GM21526 (cell line): ENCODE results near the gene DMRTC2.

ENCODE experiments used
- ATAC-seq: cut with Tn5 transposase; IDR thresholded peaks from one replicate; pipeline ENCODE4 v1.9.1; 2021; ENCODE audit warnings: moderate library complexity; ENCODE audit not compliant: unreplicated experiment, low FRiP score

DMRTC2 gene

DNA sequence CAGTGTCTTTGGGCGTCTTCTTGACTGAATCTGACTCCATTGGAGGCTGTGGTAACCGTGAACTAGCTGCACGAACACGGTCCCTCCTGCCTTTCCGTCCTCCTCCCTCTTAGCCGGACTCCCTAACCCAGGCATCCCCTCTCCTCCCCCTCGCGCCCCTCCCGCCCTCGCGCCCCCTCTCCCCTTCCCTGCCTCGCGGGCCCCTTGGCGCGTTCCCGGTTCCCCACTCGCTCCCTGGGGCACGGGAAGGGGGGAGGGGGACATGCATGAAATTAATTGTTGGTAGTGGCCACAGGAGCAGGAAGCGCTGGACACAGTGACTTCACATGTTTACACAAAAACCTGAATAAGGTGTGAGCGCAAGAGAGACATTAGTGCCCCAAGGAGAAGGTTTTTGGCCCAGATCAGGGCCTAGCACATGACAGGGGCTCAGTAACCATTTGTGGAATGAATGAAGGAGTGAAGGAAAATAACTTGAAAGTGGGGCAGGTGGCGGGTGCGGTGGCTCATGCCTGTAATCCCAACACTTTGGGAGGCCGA, 279 bp downstream of the DMRTC2 start:
- ATAC-seq, result no peak

DNA sequence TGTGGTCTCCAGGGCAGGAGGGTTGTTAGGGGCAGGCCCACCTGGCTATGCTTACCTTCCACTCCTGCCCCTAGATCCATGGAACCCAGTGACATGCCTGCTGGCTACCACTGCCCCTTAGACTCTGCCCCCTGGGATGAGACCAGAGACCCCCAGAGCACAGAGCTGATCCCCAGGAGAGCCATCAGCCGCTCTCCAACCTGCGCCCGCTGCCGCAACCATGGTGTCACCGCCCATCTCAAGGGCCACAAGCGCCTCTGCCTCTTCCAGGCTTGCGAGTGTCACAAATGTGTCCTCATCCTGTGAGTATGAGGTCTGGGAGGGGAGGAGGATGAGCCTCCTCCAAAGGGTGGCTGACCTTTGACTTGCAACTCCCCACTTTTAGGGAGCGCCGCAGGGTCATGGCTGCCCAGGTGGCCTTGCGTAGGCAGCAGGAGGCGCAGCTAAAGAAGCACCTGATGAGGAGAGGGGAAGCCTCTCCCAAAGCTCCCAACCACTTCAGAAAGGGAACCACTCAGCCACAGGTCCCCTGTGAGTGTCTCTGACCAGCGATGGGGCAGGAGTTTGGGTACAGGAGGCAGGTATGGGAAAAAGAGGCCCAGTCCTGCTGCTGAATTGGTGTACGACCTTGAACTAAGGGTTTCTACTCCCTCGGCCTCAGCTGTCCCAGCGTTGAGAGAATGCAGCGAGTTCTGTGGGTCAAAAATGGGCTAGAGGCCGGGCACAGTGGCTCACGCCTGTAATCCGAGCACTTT, 2.7 kb downstream of the DMRTC2 start:
- ATAC-seq, result no peak

DNA sequence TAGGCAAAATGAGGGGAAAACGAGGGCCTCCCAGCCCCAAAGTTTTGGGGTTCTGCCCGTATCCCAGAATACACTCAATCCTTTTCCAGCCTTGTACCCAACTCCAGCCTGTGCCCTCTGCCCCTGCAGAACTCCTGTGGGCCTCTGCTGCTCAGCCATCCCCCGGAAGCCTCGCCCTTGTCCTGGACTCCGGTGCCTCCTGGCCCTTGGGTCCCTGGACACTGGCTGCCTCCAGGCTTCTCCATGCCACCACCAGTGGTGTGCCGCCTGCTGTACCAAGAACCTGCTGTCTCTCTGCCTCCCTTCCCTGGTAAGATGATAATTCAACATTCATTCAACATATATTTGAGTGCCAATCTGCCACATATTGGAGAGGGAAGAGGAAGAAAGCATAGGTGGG, 3.8 kb downstream of the DMRTC2 start:
- ATAC-seq, result no peak

DNA sequence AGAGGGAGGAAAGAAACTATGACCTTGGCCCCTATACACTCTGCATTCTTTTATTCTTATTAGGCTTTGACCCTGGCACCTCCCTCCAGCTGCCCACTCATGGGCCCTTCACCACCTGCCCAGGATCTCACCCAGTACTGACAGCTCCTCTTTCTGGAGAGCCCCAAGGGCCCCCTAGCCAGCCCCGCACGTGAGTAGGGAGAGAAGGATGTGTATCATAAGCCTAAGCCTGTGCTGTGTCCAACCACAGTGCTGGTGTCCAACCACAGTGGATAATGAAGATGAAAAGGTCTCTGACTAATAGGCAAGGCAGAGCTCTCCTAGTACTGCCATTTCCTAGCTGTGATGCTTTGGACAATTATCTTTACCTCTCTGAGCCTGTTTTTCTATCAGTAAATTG, 4.2 kb downstream of the DMRTC2 start:
- ATAC-seq, result no peak

DNA sequence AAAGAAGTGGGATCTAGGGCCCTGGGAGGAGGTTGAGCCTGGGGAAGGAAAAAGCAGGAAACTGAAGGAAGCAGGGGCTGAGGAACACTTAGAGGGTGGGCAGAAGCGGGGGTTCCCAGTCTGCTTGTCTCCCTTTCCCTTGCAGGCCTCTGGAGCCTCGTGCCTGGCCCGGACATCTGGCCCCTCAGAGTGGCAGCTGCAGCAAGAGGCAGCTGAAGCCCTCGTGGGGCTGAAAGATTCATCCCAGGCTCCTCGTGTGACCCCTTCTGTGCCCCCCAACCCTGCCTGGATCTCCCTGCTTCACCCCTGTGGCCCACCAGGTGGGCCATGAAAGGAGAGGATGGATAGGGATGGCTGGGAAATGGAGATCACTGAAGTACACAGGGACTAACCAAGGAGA, 5.5 kb downstream of the DMRTC2 start:
- no peak for ATAC-seq

DNA sequence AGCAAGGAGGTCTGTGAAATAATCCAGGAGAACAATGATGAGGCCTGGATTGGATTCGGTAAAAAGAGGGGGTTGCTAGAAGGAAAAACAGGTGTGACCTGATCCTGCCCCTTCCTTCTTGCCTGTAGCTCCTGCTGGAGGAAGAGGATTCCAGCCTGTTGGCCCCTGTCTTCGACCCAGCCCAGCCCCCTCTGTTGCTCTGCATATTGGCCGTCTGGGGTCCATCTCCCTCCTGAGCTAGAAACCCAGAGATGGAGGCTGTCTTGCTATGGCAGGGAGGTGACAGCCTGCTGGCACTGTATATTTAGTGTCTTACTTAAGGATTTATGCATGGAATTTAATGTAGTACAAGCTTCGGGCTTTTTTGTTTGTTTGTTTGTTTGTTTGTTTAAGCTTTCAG, 6.6 kb downstream of the DMRTC2 start:
- no peak for ATAC-seq

DNA sequence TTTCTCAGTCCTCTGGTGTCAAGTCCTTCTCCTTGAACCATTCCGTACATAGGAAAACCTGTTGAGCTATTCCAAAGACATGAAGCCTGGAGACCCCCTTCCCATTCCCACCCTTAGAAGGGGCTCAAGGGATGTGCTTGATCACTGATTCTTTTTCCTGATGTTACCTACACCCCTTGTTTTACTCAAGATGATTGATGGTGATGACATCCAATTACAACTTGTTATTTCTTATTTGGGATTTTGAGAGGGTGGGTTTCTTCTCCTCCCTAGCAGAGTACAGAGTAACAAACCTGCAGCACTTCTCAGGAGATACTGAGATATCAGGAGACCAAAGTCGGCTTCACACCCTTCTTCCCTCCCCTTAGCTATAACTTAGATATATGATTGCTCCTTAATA, 8.5 kb downstream of the DMRTC2 start:
- ATAC-seq, result no peak

DNA sequence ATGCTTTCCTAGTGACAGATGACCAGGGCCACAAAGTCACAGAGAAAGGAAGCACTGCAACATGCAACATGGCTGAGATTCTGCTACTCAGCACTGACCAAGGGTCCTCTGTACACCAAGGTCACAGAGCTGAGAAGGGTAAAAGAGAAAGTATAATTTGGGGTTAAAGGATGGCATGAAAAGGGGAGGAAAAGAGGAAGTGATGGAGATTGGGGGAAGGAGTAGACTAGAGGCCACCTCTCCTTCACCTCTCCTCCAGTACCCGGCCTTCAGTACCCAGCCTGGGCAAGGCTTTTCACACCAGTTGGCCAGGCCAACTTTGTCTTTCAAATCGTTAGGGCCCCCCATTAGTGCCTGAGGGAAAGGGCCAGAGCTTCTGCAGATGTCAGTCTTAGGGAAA, 8.9 kb downstream of the DMRTC2 start:
- no peak for ATAC-seq

DNA sequence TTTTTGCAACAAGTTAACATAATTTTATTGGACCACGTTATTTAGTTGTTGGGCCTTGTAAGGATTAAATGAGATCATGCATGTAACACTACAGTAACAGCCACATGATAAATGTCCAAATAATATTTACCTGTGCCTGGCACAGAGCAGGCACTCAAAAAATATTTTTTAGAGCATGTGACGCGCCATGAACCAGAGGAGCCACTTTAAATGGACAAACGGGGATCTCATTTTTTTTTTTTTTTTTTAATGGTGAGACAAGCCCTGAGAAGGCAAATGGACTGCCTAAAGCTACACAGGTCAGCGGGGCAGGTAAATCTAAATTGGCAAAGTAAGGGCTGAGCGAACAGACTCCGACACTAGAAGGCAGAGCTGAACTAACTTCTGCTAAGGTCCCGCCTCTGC, 14.4 kb downstream of the DMRTC2 start:
- no peak for ATAC-seq

DNA sequence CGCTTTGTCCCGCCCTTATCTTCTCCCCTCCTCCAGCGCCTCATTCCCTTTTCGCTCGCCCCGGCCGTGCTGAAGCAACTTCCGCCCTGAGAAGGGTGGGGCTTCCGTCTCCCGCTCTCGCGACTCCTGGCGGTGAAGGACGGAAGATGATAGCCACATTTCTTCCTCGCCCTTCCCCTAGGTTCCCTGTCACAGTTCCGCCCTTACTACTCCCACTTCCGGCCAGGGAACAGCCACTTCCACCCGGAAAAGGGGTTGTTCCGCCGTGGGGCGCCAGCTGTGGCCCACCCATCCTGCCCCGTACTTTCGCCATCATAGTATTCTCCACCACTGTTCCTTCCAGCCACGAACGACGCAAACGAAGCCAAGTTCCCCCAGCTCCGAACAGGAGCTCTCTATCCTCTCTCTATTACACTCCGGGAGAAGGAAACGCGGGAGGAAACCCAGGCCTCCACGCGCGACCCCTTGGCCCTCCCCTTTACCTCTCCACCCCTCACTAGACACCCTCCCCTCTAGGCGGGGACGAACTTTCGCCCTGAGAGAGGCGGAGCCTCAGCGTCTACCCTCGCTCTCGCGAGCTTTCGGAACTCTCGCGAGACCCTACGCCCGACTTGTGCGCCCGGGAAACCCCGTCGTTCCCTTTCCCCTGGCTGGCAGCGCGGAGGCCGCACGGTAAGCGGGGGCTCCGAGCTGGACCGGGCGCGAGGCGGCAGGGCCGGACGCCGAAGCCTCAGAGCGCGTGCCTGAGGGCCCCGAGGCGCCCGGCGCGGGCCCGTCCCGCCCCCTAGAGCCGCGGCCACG, 15.0 kb downstream of the DMRTC2 start, which contains the start of gene RPS19:
Gene RPS19, plus strand, starts transcription at position 638 of the 801 bp plus-strand sequence. CDS start 520 bp downstream, outside the sequence.
- ATAC-seq, result peak; percentile 76

DNA sequence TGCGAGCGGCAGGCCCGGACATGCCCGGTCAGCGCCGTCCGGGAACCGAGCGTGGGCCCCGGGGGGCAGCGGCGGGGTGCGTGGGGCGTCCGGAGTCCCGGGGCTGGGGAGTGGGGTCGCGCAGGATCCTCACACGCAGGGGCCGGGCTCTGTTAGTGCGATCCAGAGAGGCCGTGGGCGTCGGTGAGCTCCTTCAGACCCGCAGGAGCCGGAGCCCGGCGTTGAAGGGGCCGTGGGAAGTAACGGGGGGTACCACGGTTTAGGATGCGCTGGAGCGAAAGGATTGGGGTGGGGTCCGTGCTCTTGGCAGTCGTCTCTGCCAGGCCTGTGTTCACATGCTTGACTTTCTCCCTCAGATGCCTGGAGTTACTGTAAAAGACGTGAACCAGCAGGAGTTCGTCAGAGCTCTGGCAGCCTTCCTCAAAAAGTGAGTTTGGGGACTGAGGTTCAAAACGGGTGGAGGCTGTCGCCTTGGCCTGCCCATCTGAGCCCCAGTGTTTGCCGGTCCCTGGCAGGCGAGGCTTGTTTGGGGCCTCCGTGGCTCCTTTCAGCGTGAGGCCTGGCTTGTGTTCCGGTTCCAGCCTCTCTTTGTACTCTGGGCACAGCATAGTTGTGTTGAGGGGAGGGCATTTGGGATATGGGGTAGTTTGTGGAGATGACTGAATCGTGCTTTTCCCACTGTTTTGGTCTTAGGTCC, 15.7 kb downstream of the DMRTC2 start:
- no peak for ATAC-seq

DNA sequence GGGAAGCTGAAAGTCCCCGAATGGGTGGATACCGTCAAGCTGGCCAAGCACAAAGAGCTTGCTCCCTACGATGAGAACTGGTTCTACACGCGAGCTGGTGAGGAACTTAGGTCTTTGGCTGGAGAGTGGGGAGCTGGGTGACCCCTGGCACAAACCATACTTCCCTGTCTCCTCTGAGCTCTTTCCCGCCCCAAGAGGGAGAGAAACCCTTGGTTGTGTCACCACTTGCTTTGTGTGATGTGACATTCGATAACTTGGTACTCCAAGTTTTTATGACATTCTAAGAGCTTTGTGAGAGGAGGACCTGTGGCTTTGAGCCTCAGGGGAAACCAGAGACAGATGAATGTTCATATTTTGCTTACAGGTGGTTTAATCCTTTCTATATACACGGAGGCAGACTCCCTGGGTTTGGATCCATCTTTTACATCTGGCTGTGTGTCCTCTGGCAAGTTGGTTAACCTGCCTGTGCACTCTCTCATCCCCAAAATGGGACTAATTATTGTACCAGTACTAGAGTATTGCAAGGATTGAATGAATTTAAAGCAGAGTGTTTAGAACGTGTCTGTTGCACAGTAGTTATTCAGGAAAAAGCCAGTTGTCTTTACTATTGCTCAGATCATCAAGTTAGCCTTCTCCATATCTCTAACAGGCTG, 16.4 kb downstream of the DMRTC2 start:
- ATAC-seq, result no peak

DNA sequence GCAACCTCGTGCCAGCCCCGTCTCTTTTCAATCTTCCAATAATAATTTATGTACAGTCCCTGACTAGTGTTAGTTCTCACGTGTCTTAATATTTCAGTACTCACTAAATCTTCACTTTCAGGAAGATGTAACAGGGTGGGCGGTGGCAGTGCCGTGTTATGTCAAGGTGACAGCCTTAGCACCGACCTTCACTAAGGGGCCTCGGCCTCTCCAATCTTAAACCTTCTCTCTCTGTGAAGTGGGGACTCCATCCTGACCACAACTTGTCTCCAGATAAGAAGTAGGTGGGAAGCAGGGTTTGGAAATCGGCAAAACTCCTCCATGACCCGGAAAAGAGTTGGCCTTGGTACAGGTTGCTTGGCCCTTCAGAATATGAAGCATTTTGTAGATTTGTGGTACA, 17.0 kb downstream of the DMRTC2 start:
- no peak for ATAC-seq

DNA sequence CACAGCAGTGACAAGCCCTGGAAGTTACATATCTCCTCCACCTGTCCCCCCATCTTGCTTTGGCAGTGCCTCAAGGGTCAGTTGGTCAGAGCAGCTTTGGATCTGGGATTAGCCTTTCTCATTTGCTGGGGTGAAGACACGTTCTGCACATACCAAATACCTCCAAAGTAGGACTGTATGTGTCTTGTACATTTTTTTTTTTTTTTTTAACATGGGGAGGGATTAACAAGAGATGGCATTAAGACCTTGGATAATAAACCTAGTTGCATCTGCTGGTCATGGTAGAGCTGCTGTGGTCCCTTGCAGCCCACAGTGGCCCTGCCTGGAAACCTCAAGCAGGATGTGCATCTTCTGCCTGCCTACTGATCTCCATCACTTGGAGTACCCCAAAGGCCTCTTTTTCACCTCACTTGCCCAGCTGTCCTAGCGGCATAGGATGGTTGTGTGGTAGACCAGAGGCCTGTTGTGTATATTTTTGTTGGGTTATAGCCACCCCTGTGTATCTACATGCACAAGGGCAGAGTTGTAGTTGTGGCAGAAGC, 17.7 kb downstream of the DMRTC2 start:
- ATAC-seq, result no peak

DNA sequence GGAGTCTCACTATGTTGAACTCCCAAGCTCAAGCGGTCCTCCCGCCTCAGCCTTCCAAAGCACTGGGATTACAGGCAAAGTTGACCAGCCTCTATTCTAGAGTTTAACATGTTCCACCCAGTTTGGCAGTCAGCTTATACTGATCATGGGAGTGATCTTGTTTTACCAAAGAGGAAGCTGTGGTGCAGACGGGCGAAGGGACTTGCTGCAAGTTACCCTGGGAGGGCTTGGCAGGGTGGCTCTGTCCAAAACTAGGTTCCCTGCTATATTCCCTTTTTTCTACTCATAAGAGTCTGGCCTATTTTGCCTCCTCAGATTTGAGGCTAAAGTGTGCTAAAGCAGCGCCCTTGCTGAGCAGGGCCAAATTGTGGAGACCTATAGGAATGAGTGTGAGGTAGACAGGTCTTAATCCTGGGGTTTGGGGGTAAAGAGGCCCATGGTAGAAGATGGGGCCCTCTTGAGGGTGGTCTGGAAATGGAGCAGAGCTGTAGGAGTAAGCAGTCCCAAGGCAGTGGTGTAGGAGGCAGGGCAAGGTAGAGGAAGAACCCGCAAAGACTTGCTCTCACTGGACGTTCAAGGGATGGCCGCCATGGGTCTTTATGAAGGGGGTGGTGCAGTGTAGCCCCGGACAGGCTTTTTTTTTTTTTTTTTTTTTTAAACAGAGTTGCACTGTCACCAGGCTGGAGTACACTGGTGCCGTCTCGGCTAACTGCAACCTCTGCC, 18.5 kb downstream of the DMRTC2 start:
- no peak for ATAC-seq

DNA sequence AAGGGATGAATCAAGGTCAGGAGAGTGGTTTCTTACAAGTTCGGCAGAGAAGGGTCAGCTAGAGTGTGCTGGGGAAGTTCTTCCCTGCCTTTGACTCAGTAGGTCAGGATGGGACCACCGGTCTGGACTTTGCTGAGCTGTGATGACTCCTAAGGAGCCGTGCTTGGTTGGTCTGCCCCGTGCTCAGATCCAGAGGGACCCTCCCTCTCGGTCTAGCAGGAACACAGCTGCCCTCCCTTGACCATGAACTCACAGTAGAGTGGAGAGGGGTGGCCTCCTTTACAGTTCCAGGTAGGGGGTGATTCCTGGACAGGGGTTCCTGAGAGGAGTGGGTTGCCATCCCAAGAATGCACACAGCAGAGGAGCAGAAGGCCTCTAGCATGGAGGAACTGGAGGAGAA, 19.5 kb downstream of the DMRTC2 start:
- ATAC-seq, result no peak

DNA sequence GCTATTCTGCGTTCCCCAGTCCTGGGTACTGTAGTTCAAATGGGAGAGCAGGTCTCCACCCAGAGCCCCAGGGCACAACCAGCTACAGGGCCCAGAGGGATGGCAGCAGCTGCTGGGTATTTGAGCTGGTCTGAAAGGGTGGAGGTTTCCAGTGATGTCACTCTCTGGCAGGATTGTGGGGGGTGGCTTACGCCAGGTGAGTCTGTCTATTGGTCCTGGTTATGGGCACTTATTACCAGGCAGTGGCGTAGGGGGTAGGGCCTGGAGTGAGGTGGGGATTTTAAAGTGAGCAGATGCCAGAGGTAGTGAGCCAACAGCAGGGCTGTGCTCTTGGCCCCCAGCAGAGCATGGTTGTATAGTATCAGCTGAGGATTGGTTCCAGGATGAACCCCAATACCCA, 21.4 kb downstream of the DMRTC2 start:
- ATAC-seq, result no peak

DNA sequence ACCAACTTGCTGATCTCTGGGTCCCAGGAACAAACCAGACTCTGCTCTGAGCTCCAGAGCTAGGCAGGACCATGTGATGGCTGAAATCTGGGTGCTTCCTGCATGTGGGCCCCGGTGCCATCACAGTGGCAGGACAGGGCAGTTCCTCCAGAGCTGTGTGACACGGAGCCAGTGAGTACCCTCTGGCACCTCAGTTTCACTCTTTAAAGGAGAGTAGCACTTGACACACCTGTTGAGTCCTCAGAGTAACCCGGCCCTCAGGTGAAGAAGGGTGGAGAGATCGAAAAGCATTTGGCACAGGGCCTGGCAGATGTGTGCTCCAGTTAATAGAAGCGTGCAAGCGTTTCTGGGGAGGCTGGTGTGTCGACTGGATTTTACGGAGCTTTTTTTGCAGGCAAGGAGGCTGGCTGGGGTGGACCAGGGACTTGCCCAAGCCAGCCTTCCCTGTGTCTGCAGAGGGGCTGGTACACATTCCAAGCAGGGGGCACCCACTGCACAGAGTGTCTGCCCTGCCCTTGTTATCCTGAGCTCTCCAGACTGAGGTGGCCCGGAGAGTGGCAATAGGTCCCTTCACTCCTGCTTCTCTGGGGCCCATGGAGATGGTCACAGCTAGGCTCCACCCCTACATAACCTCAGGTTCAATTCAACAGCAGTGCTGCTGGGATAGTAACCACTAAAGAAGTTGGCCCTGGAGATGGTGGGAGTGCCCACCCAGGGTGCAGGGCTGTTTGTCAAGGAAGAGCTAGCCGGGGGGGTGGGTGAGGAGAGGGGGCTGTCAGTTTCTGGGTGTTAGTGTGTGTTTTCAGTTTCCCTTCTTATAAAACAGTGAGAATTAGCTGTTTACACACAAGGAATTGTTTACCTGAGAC, 23.5 kb downstream of the DMRTC2 start:
- no peak for ATAC-seq

DNA sequence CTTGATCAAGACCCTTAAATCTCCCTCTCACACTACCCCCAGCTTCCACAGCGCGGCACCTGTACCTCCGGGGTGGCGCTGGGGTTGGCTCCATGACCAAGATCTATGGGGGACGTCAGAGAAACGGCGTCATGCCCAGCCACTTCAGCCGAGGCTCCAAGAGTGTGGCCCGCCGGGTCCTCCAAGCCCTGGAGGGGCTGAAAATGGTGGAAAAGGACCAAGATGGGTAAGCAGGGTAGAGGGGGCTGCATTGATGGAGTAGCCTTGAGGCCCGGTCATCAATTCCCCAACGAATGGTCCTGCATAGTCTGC, 24.1 kb downstream of the DMRTC2 start:
- ATAC-seq, result no peak
